Measurements from ENCODE around the gene HSD17B14. TPM values are rescaled to one million over a fixed set of nuclear protein-coding genes. Genes with fewer than 3 reads are reported as not detected.

HSD17B14 gene
- total and polyA plus RNA-seq, 9 of the 15 experiments (the other 6 are each of a cell fraction or from before 2014, with no cell fraction given): 0.16 TPM; not detected in 8

DNA sequence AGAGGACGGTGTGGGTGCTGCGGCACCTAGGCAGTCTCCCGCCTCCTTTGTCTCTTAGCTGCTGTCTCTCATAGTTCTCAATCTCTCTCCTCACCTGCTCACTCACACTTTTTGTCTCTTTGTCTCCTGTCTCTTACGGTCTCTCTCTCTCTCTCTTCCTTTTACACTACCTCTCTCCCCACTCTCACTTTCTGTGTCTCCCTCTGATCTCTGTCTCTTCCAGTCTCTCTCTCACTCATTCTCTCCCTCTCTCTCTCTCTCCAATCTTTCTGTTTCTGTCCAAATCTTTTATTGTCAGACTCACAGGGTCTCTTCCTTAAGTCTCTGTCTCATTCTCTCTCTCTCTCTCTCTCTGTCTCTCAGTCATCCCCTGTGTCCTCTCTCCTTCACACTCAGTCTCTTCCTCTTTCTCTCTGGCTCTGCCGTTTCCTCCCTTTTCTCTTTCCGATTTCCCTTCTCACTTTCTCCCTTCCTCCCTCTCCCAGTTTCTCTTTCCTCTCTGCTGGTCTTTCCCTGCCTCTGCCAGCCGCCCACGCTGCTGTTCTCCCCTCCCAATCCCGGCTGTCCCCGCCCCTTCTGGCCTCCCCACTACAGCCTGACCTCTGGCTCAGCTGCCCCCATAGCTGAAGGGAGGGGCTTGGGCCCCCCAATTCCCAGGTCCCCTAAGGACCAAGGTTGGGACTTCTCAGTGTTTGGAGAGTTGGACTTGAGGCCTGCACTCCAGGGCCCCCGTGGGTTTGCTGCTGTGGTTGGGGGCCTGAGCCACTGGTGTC is 32.0 kb upstream of the HSD17B14 start, which contains the start of gene PLEKHA4 (continued):
- TF ChIP-seq MTA2 (IDR thresholded peaks at IDR 0.05; ENCODE audit: low read depth) (peak; percentile 47), ZC3H11A (IDR thresholded peaks at IDR 0.05; ENCODE audit: low read depth, low read length) (no peak), ZNF384 (IDR thresholded peaks at IDR 0.05; ENCODE audit: low read depth, low read length) (no peak), ZBTB7A (IDR thresholded peaks at IDR 0.05; ENCODE audit: borderline replicate concordance, control insufficient read depth, low read depth, low read length) (0 out of 2 replicates have a peak, but pooled peaks have one; percentile 29), ZNF696 (CRISPR knock-in tag; conservative IDR thresholded peaks at IDR 0.05) (no peak), BCOR (IDR thresholded peaks at IDR 0.05) (no peak; the same call in none of the 2 replicates), ADNP (tag; IDR thresholded peaks at IDR 0.05) (no peak), SP1 (CRISPR knock-in tag; IDR thresholded peaks at IDR 0.05) (no peak), PHB2 (IDR thresholded peaks at IDR 0.05; ENCODE audit: low read depth) (peak; percentile 75), NCOA1 (IDR thresholded peaks at IDR 0.05; ENCODE audit: low read depth) (0 out of 2 replicates have a peak, but pooled peaks have one; percentile 54), E2F3 (CRISPR knock-in tag; IDR thresholded peaks at IDR 0.05) (no peak), LCOR (CRISPR knock-in tag; IDR thresholded peaks at IDR 0.05) (no peak), CAMTA2 (CRISPR knock-in tag; conservative IDR thresholded peaks at IDR 0.05) (no peak), WHSC1 (IDR thresholded peaks at IDR 0.05; ENCODE audit: low read length) (no peak), PHB (CRISPR knock-in tag; IDR thresholded peaks at IDR 0.05) (no peak), PHTF2 (CRISPR knock-in tag; IDR thresholded peaks at IDR 0.05) (no peak), ZFP1 (CRISPR knock-in tag; IDR thresholded peaks at IDR 0.05) (no peak)
- TF ChIP-seq, protein P1, sequence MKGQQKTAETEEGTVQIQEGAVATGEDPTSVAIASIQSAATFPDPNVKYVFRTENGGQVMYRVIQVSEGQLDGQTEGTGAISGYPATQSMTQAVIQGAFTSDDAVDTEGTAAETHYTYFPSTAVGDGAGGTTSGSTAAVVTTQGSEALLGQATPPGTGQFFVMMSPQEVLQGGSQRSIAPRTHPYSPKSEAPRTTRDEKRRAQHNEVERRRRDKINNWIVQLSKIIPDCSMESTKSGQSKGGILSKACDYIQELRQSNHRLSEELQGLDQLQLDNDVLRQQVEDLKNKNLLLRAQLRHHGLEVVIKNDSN (CRISPR knock-in tag; IDR thresholded peaks at IDR 0.05): no peak
- TF ChIP-seq, protein P2, sequence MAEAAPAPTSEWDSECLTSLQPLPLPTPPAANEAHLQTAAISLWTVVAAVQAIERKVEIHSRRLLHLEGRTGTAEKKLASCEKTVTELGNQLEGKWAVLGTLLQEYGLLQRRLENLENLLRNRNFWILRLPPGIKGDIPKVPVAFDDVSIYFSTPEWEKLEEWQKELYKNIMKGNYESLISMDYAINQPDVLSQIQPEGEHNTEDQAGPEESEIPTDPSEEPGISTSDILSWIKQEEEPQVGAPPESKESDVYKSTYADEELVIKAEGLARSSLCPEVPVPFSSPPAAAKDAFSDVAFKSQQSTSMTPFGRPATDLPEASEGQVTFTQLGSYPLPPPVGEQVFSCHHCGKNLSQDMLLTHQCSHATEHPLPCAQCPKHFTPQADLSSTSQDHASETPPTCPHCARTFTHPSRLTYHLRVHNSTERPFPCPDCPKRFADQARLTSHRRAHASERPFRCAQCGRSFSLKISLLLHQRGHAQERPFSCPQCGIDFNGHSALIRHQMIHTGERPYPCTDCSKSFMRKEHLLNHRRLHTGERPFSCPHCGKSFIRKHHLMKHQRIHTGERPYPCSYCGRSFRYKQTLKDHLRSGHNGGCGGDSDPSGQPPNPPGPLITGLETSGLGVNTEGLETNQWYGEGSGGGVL (CRISPR knock-in tag; IDR thresholded peaks at IDR 0.05): no peak
- TF ChIP-seq, protein P3, sequence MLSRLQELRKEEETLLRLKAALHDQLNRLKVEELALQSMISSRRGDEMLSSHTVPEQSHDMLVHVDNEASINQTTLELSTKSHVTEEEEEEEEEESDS (CRISPR knock-in tag; IDR thresholded peaks at IDR 0.05): no peak
- TF ChIP-seq, protein P4, sequence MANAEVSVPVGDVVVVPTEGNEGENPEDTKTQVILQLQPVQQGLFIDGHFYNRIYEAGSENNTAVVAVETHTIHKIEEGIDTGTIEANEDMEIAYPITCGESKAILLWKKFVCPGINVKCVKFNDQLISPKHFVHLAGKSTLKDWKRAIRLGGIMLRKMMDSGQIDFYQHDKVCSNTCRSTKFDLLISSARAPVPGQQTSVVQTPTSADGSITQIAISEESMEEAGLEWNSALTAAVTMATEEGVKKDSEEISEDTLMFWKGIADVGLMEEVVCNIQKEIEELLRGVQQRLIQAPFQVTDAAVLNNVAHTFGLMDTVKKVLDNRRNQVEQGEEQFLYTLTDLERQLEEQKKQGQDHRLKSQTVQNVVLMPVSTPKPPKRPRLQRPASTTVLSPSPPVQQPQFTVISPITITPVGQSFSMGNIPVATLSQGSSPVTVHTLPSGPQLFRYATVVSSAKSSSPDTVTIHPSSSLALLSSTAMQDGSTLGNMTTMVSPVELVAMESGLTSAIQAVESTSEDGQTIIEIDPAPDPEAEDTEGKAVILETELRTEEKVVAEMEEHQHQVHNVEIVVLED (CRISPR knock-in tag; IDR thresholded peaks at IDR 0.05): no peak
- TF ChIP-seq, protein P5, sequence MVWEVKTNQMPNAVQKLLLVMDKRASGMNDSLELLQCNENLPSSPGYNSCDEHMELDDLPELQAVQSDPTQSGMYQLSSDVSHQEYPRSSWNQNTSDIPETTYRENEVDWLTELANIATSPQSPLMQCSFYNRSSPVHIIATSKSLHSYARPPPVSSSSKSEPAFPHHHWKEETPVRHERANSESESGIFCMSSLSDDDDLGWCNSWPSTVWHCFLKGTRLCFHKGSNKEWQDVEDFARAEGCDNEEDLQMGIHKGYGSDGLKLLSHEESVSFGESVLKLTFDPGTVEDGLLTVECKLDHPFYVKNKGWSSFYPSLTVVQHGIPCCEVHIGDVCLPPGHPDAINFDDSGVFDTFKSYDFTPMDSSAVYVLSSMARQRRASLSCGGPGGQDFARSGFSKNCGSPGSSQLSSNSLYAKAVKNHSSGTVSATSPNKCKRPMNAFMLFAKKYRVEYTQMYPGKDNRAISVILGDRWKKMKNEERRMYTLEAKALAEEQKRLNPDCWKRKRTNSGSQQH (CRISPR knock-in tag; IDR thresholded peaks at IDR 0.05): peak; percentile 90
- TF ChIP-seq, protein P6, sequence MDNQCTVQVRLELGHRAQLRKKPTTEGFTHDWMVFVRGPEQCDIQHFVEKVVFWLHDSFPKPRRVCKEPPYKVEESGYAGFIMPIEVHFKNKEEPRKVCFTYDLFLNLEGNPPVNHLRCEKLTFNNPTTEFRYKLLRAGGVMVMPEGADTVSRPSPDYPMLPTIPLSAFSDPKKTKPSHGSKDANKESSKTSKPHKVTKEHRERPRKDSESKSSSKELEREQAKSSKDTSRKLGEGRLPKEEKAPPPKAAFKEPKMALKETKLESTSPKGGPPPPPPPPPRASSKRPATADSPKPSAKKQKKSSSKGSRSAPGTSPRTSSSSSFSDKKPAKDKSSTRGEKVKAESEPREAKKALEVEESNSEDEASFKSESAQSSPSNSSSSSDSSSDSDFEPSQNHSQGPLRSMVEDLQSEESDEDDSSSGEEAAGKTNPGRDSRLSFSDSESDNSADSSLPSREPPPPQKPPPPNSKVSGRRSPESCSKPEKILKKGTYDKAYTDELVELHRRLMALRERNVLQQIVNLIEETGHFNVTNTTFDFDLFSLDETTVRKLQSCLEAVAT (IDR thresholded peaks at IDR 0.05): peak; percentile 89 to 91; a peak in 3 of 4 replicates

Measured in K562 (cell line).